ENCODE results near the gene DNAH2. TPM values are rescaled to one million over a fixed set of nuclear protein-coding genes. Genes with fewer than 3 reads are reported as not detected.

Gene DNAH2
- total RNA-seq, 1 experiment from 2014 or later, result 0.13 TPM

DNA sequence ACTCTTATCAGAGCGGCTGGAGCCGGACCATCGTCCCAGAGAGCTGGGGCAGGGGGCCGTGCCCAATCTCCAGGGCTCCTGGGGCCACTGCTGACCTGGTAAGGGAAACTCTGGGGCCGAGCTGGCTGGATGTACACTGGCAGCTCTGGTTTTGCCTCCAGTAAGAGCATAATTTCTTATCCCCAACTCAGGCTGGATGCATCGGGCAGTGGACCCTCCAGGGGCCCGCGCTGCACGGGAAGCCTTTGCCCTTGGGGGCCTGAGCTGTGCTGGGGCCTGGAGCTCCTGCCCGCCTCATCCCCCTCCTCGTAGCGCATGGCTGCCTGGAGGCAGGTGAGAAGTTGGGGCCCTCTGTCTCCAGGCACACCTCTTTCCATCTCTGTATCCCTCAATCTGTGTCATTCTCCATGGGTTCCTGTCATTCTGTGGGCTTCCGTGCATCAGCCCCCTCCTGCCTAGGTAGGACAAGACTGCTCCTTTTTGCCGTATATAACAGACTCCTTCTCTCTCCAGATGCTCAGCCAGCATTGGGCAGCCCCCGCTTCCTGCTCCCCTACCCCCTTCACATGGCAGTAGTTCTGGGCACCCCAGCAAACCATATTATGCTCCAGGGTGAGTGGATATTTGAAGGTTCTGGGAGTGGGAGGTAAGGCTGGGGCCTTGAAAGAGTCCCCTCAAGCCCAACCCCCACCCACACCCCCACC is 128.0 kb downstream of the DNAH2 start:
- DNase-seq (ENCODE audit: low read depth, low spot score) (no peak), ATAC-seq (no peak)
- H3K36me3 ChIP-seq (ENCODE audit: control insufficient read depth, insufficient read depth, low read length), result no peaks in the 10 kb centered on the region; the same call in 1 of the 2 replicates
- no TSS peak for BruUV-seq (replicated peaks)
- ChIA-PET CTCF (interaction anchor here (0.6 kb wide), 1 partner anchor 102 kb away, joined by 9 read pairs; no protein-coding TSS in a partner anchor), POLR2A (interaction anchor here (0.6 to 1.9 kb wide), 4 partner anchors 10 to 389 kb away, joined by 3 to 7 read pairs (median 5); no protein-coding TSS in a partner anchor)
- in situ Hi-C loops (cut with HindIII; ENCODE audit: low pct_unique_long_range_greater_than_20kb, low sequenced_read_pairs) (no loop called here), intact Hi-C loops (cut with micrococcal nuclease; ENCODE audit: unreplicated experiment) (no loop called here)
- TF ChIP-seq, protein P1, sequence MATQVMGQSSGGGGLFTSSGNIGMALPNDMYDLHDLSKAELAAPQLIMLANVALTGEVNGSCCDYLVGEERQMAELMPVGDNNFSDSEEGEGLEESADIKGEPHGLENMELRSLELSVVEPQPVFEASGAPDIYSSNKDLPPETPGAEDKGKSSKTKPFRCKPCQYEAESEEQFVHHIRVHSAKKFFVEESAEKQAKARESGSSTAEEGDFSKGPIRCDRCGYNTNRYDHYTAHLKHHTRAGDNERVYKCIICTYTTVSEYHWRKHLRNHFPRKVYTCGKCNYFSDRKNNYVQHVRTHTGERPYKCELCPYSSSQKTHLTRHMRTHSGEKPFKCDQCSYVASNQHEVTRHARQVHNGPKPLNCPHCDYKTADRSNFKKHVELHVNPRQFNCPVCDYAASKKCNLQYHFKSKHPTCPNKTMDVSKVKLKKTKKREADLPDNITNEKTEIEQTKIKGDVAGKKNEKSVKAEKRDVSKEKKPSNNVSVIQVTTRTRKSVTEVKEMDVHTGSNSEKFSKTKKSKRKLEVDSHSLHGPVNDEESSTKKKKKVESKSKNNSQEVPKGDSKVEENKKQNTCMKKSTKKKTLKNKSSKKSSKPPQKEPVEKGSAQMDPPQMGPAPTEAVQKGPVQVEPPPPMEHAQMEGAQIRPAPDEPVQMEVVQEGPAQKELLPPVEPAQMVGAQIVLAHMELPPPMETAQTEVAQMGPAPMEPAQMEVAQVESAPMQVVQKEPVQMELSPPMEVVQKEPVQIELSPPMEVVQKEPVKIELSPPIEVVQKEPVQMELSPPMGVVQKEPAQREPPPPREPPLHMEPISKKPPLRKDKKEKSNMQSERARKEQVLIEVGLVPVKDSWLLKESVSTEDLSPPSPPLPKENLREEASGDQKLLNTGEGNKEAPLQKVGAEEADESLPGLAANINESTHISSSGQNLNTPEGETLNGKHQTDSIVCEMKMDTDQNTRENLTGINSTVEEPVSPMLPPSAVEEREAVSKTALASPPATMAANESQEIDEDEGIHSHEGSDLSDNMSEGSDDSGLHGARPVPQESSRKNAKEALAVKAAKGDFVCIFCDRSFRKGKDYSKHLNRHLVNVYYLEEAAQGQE (IDR thresholded peaks at IDR 0.05; ENCODE audit: insufficient read depth in 1 of 2, low read depth in 2 of 2, low read length in 1 of 2), result no peak
- TF ChIP-seq POLR2AphosphoS5 (IDR thresholded peaks at IDR 0.05; ENCODE audit: low read depth, low read length) (no peak), TCF7L2 (IDR thresholded peaks at IDR 0.05; ENCODE audit: low read depth, low read length) (no peak), SIN3A (IDR thresholded peaks at IDR 0.05; ENCODE audit: borderline replicate concordance, insufficient read depth, low read depth, low read length) (no peak)
- H3K4me3 ChIP-seq (ENCODE audit: low read depth in 2 of 2, low read length in 2 of 2), result peak overlapping the region; percentile 72 to 84
- H3K27me3 ChIP-seq (ENCODE audit: control insufficient read depth, insufficient read depth, low read length), result no peaks in the 10 kb centered on the region
- H3K27ac ChIP-seq (ENCODE audit: low read length), result peak overlapping the region; percentile 63
- H3K4me1 ChIP-seq (ENCODE audit: control insufficient read depth, insufficient read depth, low read length), result peaks cover 7% of the 10 kb centered on the region
- H3K9me3 ChIP-seq (ENCODE audit: control insufficient read depth, insufficient read depth, low read depth, low read length), result no peaks in the 10 kb centered on the region

DNA sequence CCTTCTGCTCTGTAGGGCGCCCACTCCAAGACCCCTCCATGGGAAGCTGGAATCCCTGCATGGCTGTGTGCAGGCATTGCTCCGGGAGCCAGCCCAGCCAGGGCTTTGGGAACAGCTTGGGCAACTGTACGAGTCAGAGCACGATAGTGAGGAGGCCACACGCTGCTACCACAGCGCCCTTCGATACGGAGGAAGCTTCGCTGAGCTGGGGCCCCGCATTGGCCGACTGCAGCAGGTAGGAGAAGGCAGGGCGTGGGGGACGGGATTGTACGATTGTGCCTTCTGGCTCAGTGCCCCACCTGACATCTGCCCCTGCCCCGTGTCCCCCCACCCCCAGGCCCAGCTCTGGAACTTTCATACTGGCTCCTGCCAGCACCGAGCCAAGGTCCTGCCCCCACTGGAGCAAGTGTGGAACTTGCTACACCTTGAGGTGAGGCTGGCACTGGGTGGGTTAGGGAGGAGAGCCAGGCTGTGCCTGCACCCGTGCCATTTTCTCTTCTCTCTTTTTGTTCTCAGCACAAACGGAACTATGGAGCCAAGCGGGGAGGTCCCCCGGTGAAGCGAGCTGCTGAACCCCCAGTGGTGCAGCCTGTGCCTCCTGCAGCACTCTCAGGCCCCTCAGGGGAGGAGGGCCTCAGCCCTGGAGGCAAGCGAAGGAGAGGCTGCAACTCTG is 128.7 kb downstream of the DNAH2 start:
- BruUV-seq (replicated peaks), result no TSS peak
- Histone ChIP-seq H3K36me3 (ENCODE audit: control insufficient read depth, insufficient read depth, low read length) (no peaks in the 10 kb centered on the region; the same call in 1 of the 2 replicates), H3K27ac (ENCODE audit: low read length) (no peak overlapping the region), H3K9me3 (ENCODE audit: control insufficient read depth, insufficient read depth, low read depth, low read length) (no peaks in the 10 kb centered on the region), H3K27me3 (ENCODE audit: control insufficient read depth, insufficient read depth, low read length) (no peaks in the 10 kb centered on the region), H3K4me3 (ENCODE audit: low read depth in 2 of 2, low read length in 2 of 2) (no peak overlapping the region), H3K4me1 (ENCODE audit: control insufficient read depth, insufficient read depth, low read length) (peaks cover under 1% of the 10 kb centered on the region)
- intact Hi-C loops (cut with micrococcal nuclease; ENCODE audit: unreplicated experiment) (no loop called here), in situ Hi-C loops (cut with HindIII; ENCODE audit: low pct_unique_long_range_greater_than_20kb, low sequenced_read_pairs) (no loop called here)
- CTCF ChIA-PET, result interaction anchor here (0.6 kb wide), 1 partner anchor 103 kb away, joined by 9 read pairs; no protein-coding TSS in a partner anchor
- TF ChIP-seq SIN3A (IDR thresholded peaks at IDR 0.05; ENCODE audit: borderline replicate concordance, insufficient read depth, low read depth, low read length) (no peak), POLR2AphosphoS5 (IDR thresholded peaks at IDR 0.05; ENCODE audit: low read depth, low read length) (no peak)
- no peak for DNase-seq (ENCODE audit: low read depth, low spot score)
- no peak for ATAC-seq
- POLR2A ChIA-PET, result interaction anchor here (0.6 to 0.7 kb wide), 2 partner anchors 98 to 161 kb away, joined by 3 to 7 read pairs; no protein-coding TSS in a partner anchor

DNA sequence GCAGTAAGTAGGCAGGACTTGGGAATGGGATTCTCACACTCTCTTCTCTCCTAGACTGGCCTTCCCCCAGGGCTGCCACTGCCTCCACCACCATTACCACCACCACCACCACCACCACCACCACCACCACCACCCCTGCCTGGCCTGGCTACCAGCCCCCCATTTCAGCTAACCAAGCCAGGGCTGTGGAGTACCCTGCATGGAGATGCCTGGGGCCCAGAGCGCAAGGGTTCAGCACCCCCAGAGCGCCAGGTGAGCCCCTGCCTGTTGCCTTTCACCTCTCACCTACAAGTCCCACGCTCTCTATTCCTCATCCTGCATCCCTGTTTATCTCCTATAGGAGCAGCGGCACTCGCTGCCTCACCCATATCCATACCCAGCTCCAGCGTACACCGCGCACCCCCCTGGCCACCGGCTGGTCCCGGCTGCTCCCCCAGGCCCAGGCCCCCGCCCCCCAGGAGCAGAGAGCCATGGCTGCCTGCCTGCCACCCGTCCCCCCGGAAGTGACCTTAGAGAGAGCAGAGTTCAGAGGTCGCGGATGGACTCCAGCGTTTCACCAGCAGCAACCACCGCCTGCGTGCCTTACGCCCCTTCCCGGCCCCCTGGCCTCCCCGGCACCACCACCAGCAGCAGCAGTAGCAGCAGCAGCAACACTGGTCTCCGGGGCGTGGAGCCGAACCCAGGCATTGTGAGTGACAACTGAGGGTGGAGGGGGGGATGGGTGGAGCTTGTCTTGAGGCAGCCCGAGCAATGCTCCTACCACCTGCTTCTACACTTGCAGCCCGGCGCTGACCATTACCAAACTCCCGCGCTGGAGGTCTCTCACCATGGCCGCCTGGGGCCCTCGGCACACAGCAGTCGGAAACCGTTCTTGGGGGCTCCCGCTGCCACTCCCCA is 129.5 kb downstream of the DNAH2 start:
- TF ChIP-seq TCF7L2 (IDR thresholded peaks at IDR 0.05; ENCODE audit: low read depth, low read length) (no peak), SIN3A (IDR thresholded peaks at IDR 0.05; ENCODE audit: borderline replicate concordance, insufficient read depth, low read depth, low read length) (no peak), POLR2AphosphoS5 (IDR thresholded peaks at IDR 0.05; ENCODE audit: low read depth, low read length) (no peak)
- TF ChIP-seq, protein P1 (IDR thresholded peaks at IDR 0.05; ENCODE audit: insufficient read depth in 1 of 2, low read depth in 2 of 2, low read length in 1 of 2), result no peak
- TF ChIP-seq, protein P2, sequence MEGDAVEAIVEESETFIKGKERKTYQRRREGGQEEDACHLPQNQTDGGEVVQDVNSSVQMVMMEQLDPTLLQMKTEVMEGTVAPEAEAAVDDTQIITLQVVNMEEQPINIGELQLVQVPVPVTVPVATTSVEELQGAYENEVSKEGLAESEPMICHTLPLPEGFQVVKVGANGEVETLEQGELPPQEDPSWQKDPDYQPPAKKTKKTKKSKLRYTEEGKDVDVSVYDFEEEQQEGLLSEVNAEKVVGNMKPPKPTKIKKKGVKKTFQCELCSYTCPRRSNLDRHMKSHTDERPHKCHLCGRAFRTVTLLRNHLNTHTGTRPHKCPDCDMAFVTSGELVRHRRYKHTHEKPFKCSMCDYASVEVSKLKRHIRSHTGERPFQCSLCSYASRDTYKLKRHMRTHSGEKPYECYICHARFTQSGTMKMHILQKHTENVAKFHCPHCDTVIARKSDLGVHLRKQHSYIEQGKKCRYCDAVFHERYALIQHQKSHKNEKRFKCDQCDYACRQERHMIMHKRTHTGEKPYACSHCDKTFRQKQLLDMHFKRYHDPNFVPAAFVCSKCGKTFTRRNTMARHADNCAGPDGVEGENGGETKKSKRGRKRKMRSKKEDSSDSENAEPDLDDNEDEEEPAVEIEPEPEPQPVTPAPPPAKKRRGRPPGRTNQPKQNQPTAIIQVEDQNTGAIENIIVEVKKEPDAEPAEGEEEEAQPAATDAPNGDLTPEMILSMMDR (IDR thresholded peaks at IDR 0.05), result no peak
- H3K4me1 ChIP-seq (ENCODE audit: control insufficient read depth, insufficient read depth, low read length), result peaks cover 5% of the 10 kb centered on the region; the same call in 1 of the 2 replicates
- H3K4me3 ChIP-seq (ENCODE audit: low read depth in 2 of 2, low read length in 2 of 2), result no peak overlapping the region
- CTCF ChIA-PET, result no interaction called here
- intact Hi-C loops (cut with micrococcal nuclease; ENCODE audit: unreplicated experiment) (no loop called here), in situ Hi-C loops (cut with HindIII; ENCODE audit: low pct_unique_long_range_greater_than_20kb, low sequenced_read_pairs) (no loop called here)
- H3K27ac ChIP-seq (ENCODE audit: low read length), result no peak overlapping the region
- H3K36me3 ChIP-seq (ENCODE audit: control insufficient read depth, insufficient read depth, low read length), result no peaks in the 10 kb centered on the region; the same call in 1 of the 2 replicates
- DNase-seq (ENCODE audit: low read depth, low spot score), result no peak
- H3K9me3 ChIP-seq (ENCODE audit: control insufficient read depth, insufficient read depth, low read depth, low read length), result no peaks in the 10 kb centered on the region
- no peaks in the 10 kb centered on the region for H3K27me3 ChIP-seq (ENCODE audit: control insufficient read depth, insufficient read depth, low read length)
- ATAC-seq, result no peak
- BruUV-seq (replicated peaks), result no TSS peak
- POLR2A ChIA-PET, result no interaction called here
